WTC11 (cell line): ENCODE results near the gene ARMC10. TPM values are rescaled to one million over a fixed set of nuclear protein-coding genes. Genes with fewer than 3 reads are reported as not detected.

Experiments used
- ATAC-seq: fragments of 200-7000 bp; cut with Tn5 transposase; 2 replicates; pipeline ENCODE4 v1.10.0; 2021; ENCODE audit warnings: mild to moderate bottlenecking, moderate library complexity
- CTCF ChIA-PET: fragments of 300-600 bp; sonication (Branson Sonifier 250); formaldehyde crosslinking; loops from one replicate; lab custom pipeline; 2021; ENCODE audit warnings: antibody characterized with exemption; lab: Charles Lee
- POLR2A ChIA-PET: fragments of 350-600 bp; sonication (Branson Sonifier 250); formaldehyde crosslinking; loops from one replicate; lab custom pipeline; 2021; ENCODE audit warnings: antibody characterized with exemption; lab: Charles Lee
- DNase-seq: peaks from one replicate; pipeline ENCODE4 v3.0.0; 2021; ENCODE audit warnings: low spot score
- H3K27ac Mint-ChIP-seq: 2 replicates; pipeline ENCODE4 v1.8.0; 2021; ENCODE audit warnings: mixed read lengths
- H3K27me3 Mint-ChIP-seq: 2 replicates; pipeline ENCODE4 v1.8.0; 2021; ENCODE audit warnings: low read depth, mild to moderate bottlenecking, moderate library complexity, mixed read lengths
- H3K36me3 Mint-ChIP-seq: 2 replicates; pipeline ENCODE4 v1.8.0; 2021; ENCODE audit warnings: mixed read lengths
- H3K4me1 Mint-ChIP-seq: 2 replicates; pipeline ENCODE4 v1.8.0; 2022; ENCODE audit warnings: mixed read lengths
- H3K4me3 Mint-ChIP-seq: 2 replicates; pipeline ENCODE4 v1.8.0; 2021; ENCODE audit warnings: mild to moderate bottlenecking, moderate library complexity, mixed read lengths
- H3K9me3 Mint-ChIP-seq: 2 replicates; pipeline ENCODE4 v1.8.0; 2021; ENCODE audit warnings: mixed read lengths
- CBFB ChIP-seq: sonication (generic); formaldehyde crosslinking; IDR thresholded peaks from 2 replicates; pipeline ENCODE4 v1.8.1; 2022; ENCODE audit warnings: mild to moderate bottlenecking, low read depth, missing genetic modification reagents
- CREB1 ChIP-seq: sonication (generic); formaldehyde crosslinking; IDR thresholded peaks from 2 replicates; pipeline ENCODE4 v1.8.0; 2023; ENCODE audit warnings: mild to moderate bottlenecking, missing genetic modification reagents
- ELF4 ChIP-seq: sonication (generic); formaldehyde crosslinking; IDR thresholded peaks from 2 replicates; pipeline ENCODE4 v1.8.1; 2022; ENCODE audit warnings: low read depth, mild to moderate bottlenecking, moderate library complexity, missing genetic modification reagents
- EMX1 ChIP-seq: fragments of 250-450 bp; sonication (Bioruptor Pico); IDR thresholded peaks from 2 replicates; pipeline ENCODE4 v1.8.0; 2021; ENCODE audit warnings: mild to moderate bottlenecking
- FOXP1 ChIP-seq: sonication (generic); formaldehyde crosslinking; IDR thresholded peaks from 2 replicates; pipeline ENCODE4 v1.8.0; 2022; ENCODE audit warnings: missing genetic modification reagents, mild to moderate bottlenecking, moderate library complexity, borderline replicate concordance
- HMGA2 ChIP-seq: fragments of 250-450 bp; sonication (Bioruptor Pico); IDR thresholded peaks from 2 replicates; pipeline ENCODE4 v1.4.0; 2021; ENCODE audit warnings: mild to moderate bottlenecking, moderate library complexity
- IRF2 ChIP-seq: sonication (generic); formaldehyde crosslinking; IDR thresholded peaks from 2 replicates; pipeline ENCODE4 v1.8.0; 2022; ENCODE audit warnings: low read depth, missing genetic modification reagents, borderline replicate concordance
- JAZF1 ChIP-seq: fragments of 250-450 bp; sonication (Bioruptor Pico); IDR thresholded peaks from 2 replicates; pipeline ENCODE4 v1.9.0; 2021; ENCODE audit warnings: moderate library complexity, mild to moderate bottlenecking, inconsistent platforms
- JUN ChIP-seq: sonication (generic); formaldehyde crosslinking; IDR thresholded peaks from 2 replicates; pipeline ENCODE4 v1.8.0; 2023; ENCODE audit warnings: mild to moderate bottlenecking, missing genetic modification reagents
- MXD4 ChIP-seq: fragments of 250-450 bp; sonication (Bioruptor Pico); IDR thresholded peaks from 2 replicates; pipeline ENCODE4 v1.8.0; 2021; ENCODE audit warnings: mild to moderate bottlenecking, moderate library complexity, borderline replicate concordance
- MYBL2 ChIP-seq: sonication (generic); formaldehyde crosslinking; IDR thresholded peaks from 2 replicates; pipeline ENCODE4 v1.8.1; 2023; ENCODE audit warnings: mild to moderate bottlenecking, moderate library complexity, missing genetic modification reagents
- NFE2L1 ChIP-seq: sonication (generic); formaldehyde crosslinking; IDR thresholded peaks from 2 replicates; pipeline ENCODE4 v1.8.1; 2023; ENCODE audit warnings: missing genetic modification reagents
- NR1H2 ChIP-seq: sonication (generic); formaldehyde crosslinking; IDR thresholded peaks from 2 replicates; pipeline ENCODE4 v1.9.0; 2021; ENCODE audit warnings: mild to moderate bottlenecking, moderate library complexity, missing genetic modification reagents
- RELA ChIP-seq: sonication (generic); formaldehyde crosslinking; IDR thresholded peaks from 2 replicates; pipeline ENCODE4 v1.8.1; 2022; ENCODE audit warnings: missing genetic modification reagents, mild to moderate bottlenecking, borderline replicate concordance
- SMAD3 ChIP-seq: sonication (generic); formaldehyde crosslinking; IDR thresholded peaks from 2 replicates; pipeline ENCODE4 v1.8.0; 2022; ENCODE audit warnings: missing genetic modification reagents, mild to moderate bottlenecking, borderline replicate concordance
- SOX15 ChIP-seq: fragments of 250-450 bp; sonication (Bioruptor Pico); IDR thresholded peaks from 2 replicates; pipeline ENCODE4 v1.9.0; 2021; ENCODE audit warnings: mild to moderate bottlenecking
- ZNF423 ChIP-seq: fragments of 250-450 bp; sonication (Bioruptor Pico); IDR thresholded peaks from 2 replicates; pipeline ENCODE4 v2.1.2; 2022; ENCODE audit warnings: mild to moderate bottlenecking, moderate library complexity
- ZNF671 ChIP-seq: fragments of 250-450 bp; sonication (Bioruptor Pico); IDR thresholded peaks from 2 replicates; pipeline ENCODE4 v1.8.0; 2021; ENCODE audit warnings: mild to moderate bottlenecking
- total RNA-seq: library from RNA; stranded (reverse); gene quantifications from 3 replicates; pipeline ENCODE4 v1.2.3, GENCODE V29; 2021
- TF ChIP-seq, protein P1 (sequence below): sonication (generic); formaldehyde crosslinking; IDR thresholded peaks from 2 replicates; pipeline ENCODE4 v1.8.1; 2023; ENCODE audit warnings: mild to moderate bottlenecking, missing genetic modification reagents, borderline replicate concordance
- TF ChIP-seq, protein P2 (sequence below): sonication (generic); formaldehyde crosslinking; IDR thresholded peaks from 2 replicates; pipeline ENCODE4 v1.8.1; 2022; ENCODE audit warnings: mild to moderate bottlenecking, missing genetic modification reagents, moderate library complexity, borderline replicate concordance
- TF ChIP-seq, protein P3 (sequence below): sonication (generic); formaldehyde crosslinking; IDR thresholded peaks from 2 replicates; pipeline ENCODE4 v1.8.0; 2022; ENCODE audit warnings: mild to moderate bottlenecking, missing genetic modification reagents
- TF ChIP-seq, protein P4 (sequence below): sonication (generic); formaldehyde crosslinking; IDR thresholded peaks from 2 replicates; pipeline ENCODE4 v1.8.1; 2023; ENCODE audit warnings: mild to moderate bottlenecking, missing genetic modification reagents
- TF ChIP-seq, protein P5 (sequence below): fragments of 250-450 bp; sonication (Bioruptor Pico); IDR thresholded peaks from 2 replicates; pipeline ENCODE4 v1.8.0; 2021; ENCODE audit warnings: mild to moderate bottlenecking
- TF ChIP-seq, protein P6 (sequence below): sonication (generic); formaldehyde crosslinking; conservative IDR thresholded peaks from 2 replicates; pipeline ENCODE4 v1.8.1; 2022; ENCODE audit warnings: mild to moderate bottlenecking, missing genetic modification reagents

ARMC10 gene
- total RNA-seq, 1 experiment from 2014 or later = 35.4 TPM

DNA sequence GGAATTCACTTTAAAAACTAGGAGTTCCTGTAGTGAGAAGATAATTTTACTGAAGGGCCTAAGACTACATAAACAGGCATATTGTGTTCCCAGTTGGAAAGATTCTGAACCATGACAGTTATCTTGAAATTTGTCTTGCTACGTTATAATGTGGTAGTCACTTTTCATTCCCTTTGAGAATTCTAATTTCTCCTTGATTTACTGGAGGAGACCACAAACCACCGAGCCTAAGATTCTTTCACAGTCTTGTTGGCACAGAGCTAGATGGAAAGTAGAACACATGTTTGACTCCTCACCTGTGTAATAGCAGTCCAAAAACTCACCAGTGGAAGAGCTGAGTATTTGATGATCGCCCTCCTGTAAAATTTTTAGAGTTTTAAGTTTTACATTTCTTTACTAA is 4.9 kb downstream of the ARMC10 start:
- Mint-ChIP-seq H3K27ac (no peak overlapping the region), H3K4me1 (peaks cover 22% of the 10 kb centered on the region), H3K36me3 (peaks cover 12% of the 10 kb centered on the region), H3K27me3 (no peaks in the 10 kb centered on the region), H3K4me3 (no peak overlapping the region), H3K9me3 (no peaks in the 10 kb centered on the region)
- ChIA-PET POLR2A (no interaction called here), CTCF (interaction anchor here (1.0 to 3.0 kb wide), 2 partner anchors 18 to 322 kb away, joined by 4 to 8 read pairs; no protein-coding TSS in a partner anchor)
- TF ChIP-seq, protein P1, sequence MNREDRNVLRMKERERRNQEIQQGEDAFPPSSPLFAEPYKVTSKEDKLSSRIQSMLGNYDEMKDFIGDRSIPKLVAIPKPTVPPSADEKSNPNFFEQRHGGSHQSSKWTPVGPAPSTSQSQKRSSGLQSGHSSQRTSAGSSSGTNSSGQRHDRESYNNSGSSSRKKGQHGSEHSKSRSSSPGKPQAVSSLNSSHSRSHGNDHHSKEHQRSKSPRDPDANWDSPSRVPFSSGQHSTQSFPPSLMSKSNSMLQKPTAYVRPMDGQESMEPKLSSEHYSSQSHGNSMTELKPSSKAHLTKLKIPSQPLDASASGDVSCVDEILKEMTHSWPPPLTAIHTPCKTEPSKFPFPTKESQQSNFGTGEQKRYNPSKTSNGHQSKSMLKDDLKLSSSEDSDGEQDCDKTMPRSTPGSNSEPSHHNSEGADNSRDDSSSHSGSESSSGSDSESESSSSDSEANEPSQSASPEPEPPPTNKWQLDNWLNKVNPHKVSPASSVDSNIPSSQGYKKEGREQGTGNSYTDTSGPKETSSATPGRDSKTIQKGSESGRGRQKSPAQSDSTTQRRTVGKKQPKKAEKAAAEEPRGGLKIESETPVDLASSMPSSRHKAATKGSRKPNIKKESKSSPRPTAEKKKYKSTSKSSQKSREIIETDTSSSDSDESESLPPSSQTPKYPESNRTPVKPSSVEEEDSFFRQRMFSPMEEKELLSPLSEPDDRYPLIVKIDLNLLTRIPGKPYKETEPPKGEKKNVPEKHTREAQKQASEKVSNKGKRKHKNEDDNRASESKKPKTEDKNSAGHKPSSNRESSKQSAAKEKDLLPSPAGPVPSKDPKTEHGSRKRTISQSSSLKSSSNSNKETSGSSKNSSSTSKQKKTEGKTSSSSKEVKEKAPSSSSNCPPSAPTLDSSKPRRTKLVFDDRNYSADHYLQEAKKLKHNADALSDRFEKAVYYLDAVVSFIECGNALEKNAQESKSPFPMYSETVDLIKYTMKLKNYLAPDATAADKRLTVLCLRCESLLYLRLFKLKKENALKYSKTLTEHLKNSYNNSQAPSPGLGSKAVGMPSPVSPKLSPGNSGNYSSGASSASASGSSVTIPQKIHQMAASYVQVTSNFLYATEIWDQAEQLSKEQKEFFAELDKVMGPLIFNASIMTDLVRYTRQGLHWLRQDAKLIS (CRISPR knock-in tag) = no peak
- no peak for TF ChIP-seq SOX15 (CRISPR knock-in tag)
- TF ChIP-seq HMGA2 (CRISPR knock-in tag) = no peak
- no peak for TF ChIP-seq JAZF1 (CRISPR knock-in tag)
- TF ChIP-seq ZNF423 (CRISPR knock-in tag) = no peak
- no peak for TF ChIP-seq CBFB (CRISPR knock-in tag)
- no peak for TF ChIP-seq ELF4 (CRISPR knock-in tag)
- TF ChIP-seq CREB1 (CRISPR knock-in tag) = no peak
- no peak for TF ChIP-seq RELA (CRISPR knock-in tag)
- TF ChIP-seq EMX1 (CRISPR knock-in tag) = no peak
- TF ChIP-seq, protein P2, sequence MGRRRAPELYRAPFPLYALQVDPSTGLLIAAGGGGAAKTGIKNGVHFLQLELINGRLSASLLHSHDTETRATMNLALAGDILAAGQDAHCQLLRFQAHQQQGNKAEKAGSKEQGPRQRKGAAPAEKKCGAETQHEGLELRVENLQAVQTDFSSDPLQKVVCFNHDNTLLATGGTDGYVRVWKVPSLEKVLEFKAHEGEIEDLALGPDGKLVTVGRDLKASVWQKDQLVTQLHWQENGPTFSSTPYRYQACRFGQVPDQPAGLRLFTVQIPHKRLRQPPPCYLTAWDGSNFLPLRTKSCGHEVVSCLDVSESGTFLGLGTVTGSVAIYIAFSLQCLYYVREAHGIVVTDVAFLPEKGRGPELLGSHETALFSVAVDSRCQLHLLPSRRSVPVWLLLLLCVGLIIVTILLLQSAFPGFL (CRISPR knock-in tag) = no peak
- TF ChIP-seq SMAD3 (CRISPR knock-in tag) = no peak
- no peak for TF ChIP-seq JUN (CRISPR knock-in tag)
- TF ChIP-seq, protein P3, sequence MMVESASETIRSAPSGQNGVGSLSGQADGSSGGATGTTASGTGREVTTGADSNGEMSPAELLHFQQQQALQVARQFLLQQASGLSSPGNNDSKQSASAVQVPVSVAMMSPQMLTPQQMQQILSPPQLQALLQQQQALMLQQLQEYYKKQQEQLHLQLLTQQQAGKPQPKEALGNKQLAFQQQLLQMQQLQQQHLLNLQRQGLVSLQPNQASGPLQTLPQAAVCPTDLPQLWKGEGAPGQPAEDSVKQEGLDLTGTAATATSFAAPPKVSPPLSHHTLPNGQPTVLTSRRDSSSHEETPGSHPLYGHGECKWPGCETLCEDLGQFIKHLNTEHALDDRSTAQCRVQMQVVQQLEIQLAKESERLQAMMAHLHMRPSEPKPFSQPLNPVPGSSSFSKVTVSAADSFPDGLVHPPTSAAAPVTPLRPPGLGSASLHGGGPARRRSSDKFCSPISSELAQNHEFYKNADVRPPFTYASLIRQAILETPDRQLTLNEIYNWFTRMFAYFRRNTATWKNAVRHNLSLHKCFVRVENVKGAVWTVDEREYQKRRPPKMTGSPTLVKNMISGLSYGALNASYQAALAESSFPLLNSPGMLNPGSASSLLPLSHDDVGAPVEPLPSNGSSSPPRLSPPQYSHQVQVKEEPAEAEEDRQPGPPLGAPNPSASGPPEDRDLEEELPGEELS (CRISPR knock-in tag) = no peak
- DNase-seq = no peak
- no peak for ATAC-seq

DNA sequence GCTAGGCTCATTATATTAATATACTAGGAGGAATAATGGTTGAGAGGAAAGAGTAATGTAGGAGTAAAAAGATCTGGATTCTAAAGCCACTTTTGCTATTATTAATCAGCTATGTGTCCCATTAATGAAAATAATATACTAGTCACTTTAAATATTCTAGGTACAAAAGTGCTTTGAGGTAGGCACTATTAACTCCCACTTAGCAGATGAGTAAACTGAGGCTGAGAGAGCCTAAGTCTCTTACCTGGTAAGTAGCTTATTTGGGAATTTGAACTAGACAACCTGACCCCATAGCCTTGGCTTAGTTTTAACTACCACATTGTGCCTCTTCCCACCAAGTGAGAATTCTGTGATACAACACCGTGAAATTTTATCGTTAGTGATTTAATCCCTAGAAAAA is 6.0 kb downstream of the ARMC10 start:
- no peak for ATAC-seq
- no peak overlapping the region for H3K4me3 Mint-ChIP-seq
- CTCF ChIA-PET = interaction anchor here (3.0 kb wide), 1 partner anchor 19 kb away, joined by 8 read pairs; no protein-coding TSS in a partner anchor

DNA sequence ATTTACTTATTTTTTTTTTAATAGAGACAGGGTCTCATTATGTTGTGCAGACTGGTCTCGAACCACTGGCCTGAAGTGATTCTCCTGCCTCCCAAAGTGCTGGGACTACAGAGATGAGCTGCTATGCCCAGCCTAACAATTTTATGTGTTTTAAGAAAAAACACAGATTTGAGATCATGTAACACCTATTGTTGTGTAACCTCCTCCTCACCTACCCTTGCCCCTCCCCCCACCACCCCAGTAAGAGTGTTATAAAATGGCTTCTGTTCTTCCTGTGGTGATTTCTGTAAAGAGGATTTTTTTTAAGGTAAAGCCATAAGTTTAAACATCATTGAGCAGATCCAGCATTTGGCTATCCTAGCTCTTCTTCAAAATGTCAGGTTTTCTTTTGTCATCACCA is 7.6 kb downstream of the ARMC10 start:
- POLR2A ChIA-PET = no interaction called here
- Mint-ChIP-seq H3K27me3 (no peaks in the 10 kb centered on the region), H3K27ac (no peak overlapping the region), H3K4me1 (peaks cover 12% of the 10 kb centered on the region), H3K9me3 (no peaks in the 10 kb centered on the region), H3K36me3 (peaks cover 23% of the 10 kb centered on the region), H3K4me3 (no peak overlapping the region)
- CTCF ChIA-PET = no interaction called here
- ATAC-seq = no peak
- no peak for DNase-seq
- TF ChIP-seq NR1H2 (CRISPR knock-in tag) (no peak), ELF4 (CRISPR knock-in tag) (no peak), ZNF671 (CRISPR knock-in tag) (no peak), NFE2L1 (CRISPR knock-in tag) (no peak)
- TF ChIP-seq, protein P4, sequence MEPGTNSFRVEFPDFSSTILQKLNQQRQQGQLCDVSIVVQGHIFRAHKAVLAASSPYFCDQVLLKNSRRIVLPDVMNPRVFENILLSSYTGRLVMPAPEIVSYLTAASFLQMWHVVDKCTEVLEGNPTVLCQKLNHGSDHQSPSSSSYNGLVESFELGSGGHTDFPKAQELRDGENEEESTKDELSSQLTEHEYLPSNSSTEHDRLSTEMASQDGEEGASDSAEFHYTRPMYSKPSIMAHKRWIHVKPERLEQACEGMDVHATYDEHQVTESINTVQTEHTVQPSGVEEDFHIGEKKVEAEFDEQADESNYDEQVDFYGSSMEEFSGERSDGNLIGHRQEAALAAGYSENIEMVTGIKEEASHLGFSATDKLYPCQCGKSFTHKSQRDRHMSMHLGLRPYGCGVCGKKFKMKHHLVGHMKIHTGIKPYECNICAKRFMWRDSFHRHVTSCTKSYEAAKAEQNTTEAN = no peak
- TF ChIP-seq, protein P5, sequence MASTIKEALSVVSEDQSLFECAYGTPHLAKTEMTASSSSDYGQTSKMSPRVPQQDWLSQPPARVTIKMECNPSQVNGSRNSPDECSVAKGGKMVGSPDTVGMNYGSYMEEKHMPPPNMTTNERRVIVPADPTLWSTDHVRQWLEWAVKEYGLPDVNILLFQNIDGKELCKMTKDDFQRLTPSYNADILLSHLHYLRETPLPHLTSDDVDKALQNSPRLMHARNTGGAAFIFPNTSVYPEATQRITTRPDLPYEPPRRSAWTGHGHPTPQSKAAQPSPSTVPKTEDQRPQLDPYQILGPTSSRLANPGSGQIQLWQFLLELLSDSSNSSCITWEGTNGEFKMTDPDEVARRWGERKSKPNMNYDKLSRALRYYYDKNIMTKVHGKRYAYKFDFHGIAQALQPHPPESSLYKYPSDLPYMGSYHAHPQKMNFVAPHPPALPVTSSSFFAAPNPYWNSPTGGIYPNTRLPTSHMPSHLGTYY (CRISPR knock-in tag) = no peak
- TF ChIP-seq, protein P6, sequence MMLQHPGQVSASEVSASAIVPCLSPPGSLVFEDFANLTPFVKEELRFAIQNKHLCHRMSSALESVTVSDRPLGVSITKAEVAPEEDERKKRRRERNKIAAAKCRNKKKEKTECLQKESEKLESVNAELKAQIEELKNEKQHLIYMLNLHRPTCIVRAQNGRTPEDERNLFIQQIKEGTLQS (CRISPR knock-in tag) = no peak
- TF ChIP-seq, all 79 proteins: peak for 0

More for the DNA sequence above, 6.0 kb downstream of the ARMC10 start:
- H3K9me3 Mint-ChIP-seq = no peaks in the 10 kb centered on the region
- TF ChIP-seq MYBL2 (CRISPR knock-in tag) (no peak), FOXP1 (CRISPR knock-in tag) (no peak), IRF2 (no peak), MXD4 (no peak)
- H3K4me1 Mint-ChIP-seq = peaks cover 17% of the 10 kb centered on the region
- DNase-seq = no peak
- H3K36me3 Mint-ChIP-seq = peaks cover 14% of the 10 kb centered on the region
- H3K27me3 Mint-ChIP-seq = no peaks in the 10 kb centered on the region
- POLR2A ChIA-PET = no interaction called here
- H3K27ac Mint-ChIP-seq = no peak overlapping the region
